ENCODE data around the gene GALNS. TPM values are rescaled to one million over a fixed set of nuclear protein-coding genes. Genes with fewer than 3 reads are reported as not detected.

Gene GALNS
- total and polyA plus RNA-seq, 2 donors (not counting 3 experiments of a cell fraction or from before 2014, with no cell fraction given): 21.8 to 40.2 TPM

GRCh38 chr16:88853325-88853941, 3.3 kb downstream of the GALNS start:
- Histone ChIP-seq H3K9me3 (replicated peaks; ENCODE audit: control insufficient read depth, insufficient read depth, low read length) (no peaks in the 10 kb centered on the region), H2AFZ (ENCODE audit: low read depth, low read length) (no peak overlapping the region), H3K27ac (ENCODE audit: insufficient read depth, low read depth, low read length) (no peak overlapping the region), H3K9ac (replicated peaks; ENCODE audit: extremely low read depth, insufficient read depth, low read length) (no peak overlapping the region), H3K4me3 (replicated peaks in 1 of 3; ENCODE audit: insufficient read depth in 1 of 3, low read depth in 1 of 3, low read length in 3 of 3) (no peak overlapping the region), H3K4me1 (ENCODE audit: control insufficient read depth, extremely low read depth, insufficient read depth, low read length) (peaks cover 4% of the 10 kb centered on the region), H3K9me1 (replicated peaks; ENCODE audit: control insufficient read depth, extremely low read depth, insufficient read depth, low read length) (no peaks in the 10 kb centered on the region), H3K4me2 (ENCODE audit: insufficient read depth, low read length) (no peak overlapping the region), H3K79me2 (ENCODE audit: control insufficient read depth, insufficient read depth, low read length) (peaks cover 4% of the 10 kb centered on the region), H4K20me1 (replicated peaks; ENCODE audit: control insufficient read depth, extremely low read depth, insufficient read depth, low read length) (no peaks in the 10 kb centered on the region), H3K27me3 (ENCODE audit: control insufficient read depth in 2 of 2, insufficient read depth in 2 of 2, low read length in 2 of 2) (no peaks in the 10 kb centered on the region), H3K36me3 (ENCODE audit: control insufficient read depth in 2 of 2, extremely low read depth in 1 of 2, insufficient read depth in 2 of 2, low read length in 2 of 2) (peaks cover 0 to 3% of the 10 kb centered on the region in 2 experiments)
- ChIA-PET POLR2A (no interaction called here), CTCF (interaction anchor here (0.7 to 1.9 kb wide), 2 partner anchors 41 to 116 kb away, joined by 3 to 7 read pairs; no protein-coding TSS in a partner anchor)
- DNase-seq (ENCODE audit: low read depth, low spot score) (no peak), FAIRE-seq (no peak)
- TF ChIP-seq FOS (IDR thresholded peaks at IDR 0.05; ENCODE audit: borderline replicate concordance, insufficient read depth, low read length) (no peak), MYC (IDR thresholded peaks at IDR 0.05; ENCODE audit: low read depth, low read length) (no peak), EZH2 (IDR thresholded peaks at IDR 0.05; ENCODE audit: borderline replicate concordance, low read depth, low read length, severe bottlenecking) (no peak), POLR2A (IDR thresholded peaks at IDR 0.05; ENCODE audit: low read depth, low read length) (no peak), CTCF (IDR thresholded peaks at IDR 0.05; ENCODE audit: extremely low read depth in 1 of 2, insufficient read depth in 1 of 2, low read depth in 1 of 2, low read length in 2 of 2) (no peak), POLR2AphosphoS5 (IDR thresholded peaks at IDR 0.05; ENCODE audit: insufficient read depth, low read depth, low read length) (no peak), JUN (IDR thresholded peaks at IDR 0.05; ENCODE audit: borderline replicate concordance, insufficient read depth, insufficient read length, low read depth) (no peak), GATA2 (IDR thresholded peaks at IDR 0.05; ENCODE audit: insufficient read depth, insufficient read length, low read depth, low read length) (no peak), MAX (IDR thresholded peaks at IDR 0.05; ENCODE audit: insufficient read depth, insufficient read length) (no peak)
- intact Hi-C loops (cut with micrococcal nuclease) (no loop called here), dilution Hi-C loops (cut with MboI; ENCODE audit: extremely low pct_ligation_motif_present, low sequenced_read_pairs) (no loop called here)
- BruUV-seq (replicated peaks): no TSS peak
